ENCODE data around the gene TRMT1.

TRMT1 gene

DNA sequence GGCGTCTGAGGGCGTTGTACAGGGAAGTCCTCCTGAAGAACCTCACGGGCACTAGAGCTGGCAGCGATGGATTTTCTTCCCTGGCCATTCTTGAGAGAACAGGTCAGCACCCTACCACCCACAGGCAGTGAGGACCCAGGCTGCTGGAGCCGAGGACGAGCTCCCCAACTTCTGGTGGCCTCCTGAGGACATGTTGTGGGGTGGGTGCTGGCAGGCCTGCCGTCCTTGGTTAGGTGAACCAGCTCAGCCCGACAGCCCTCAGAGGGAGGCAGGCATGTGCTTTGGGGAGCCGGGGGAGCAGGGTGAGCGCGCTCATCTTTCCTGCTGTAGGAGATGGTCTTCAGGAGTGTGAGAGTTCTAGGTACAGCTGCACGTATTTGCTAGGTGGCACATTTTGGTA is 29.2 kb downstream of the TRMT1 start:
- TF ChIP-seq YY1 (IDR thresholded peaks at IDR 0.05; ENCODE audit: low read depth) (no peak), TEAD4 (IDR thresholded peaks at IDR 0.05) (no peak), CEBPB (IDR thresholded peaks at IDR 0.05) (no peak), CREB1 (IDR thresholded peaks at IDR 0.05; ENCODE audit: low read depth) (no peak), FOXM1 (IDR thresholded peaks at IDR 0.05; ENCODE audit: borderline replicate concordance, low read depth) (no peak), TCF12 (IDR thresholded peaks at IDR 0.05; ENCODE audit: low read depth) (no peak), EP300 (IDR thresholded peaks at IDR 0.05; ENCODE audit: borderline replicate concordance) (no peak), EGR1 (IDR thresholded peaks at IDR 0.05) (no peak), NFIC (IDR thresholded peaks at IDR 0.05) (no peak), ZBTB7A (IDR thresholded peaks at IDR 0.05; ENCODE audit: low read depth) (no peak)
- TF ChIP-seq, protein P1, sequence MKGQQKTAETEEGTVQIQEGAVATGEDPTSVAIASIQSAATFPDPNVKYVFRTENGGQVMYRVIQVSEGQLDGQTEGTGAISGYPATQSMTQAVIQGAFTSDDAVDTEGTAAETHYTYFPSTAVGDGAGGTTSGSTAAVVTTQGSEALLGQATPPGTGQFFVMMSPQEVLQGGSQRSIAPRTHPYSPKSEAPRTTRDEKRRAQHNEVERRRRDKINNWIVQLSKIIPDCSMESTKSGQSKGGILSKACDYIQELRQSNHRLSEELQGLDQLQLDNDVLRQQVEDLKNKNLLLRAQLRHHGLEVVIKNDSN (IDR thresholded peaks at IDR 0.05), result no peak
- TF ChIP-seq, protein P2, sequence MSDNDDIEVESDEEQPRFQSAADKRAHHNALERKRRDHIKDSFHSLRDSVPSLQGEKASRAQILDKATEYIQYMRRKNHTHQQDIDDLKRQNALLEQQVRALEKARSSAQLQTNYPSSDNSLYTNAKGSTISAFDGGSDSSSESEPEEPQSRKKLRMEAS (IDR thresholded peaks at IDR 0.05), result no peak

DNA sequence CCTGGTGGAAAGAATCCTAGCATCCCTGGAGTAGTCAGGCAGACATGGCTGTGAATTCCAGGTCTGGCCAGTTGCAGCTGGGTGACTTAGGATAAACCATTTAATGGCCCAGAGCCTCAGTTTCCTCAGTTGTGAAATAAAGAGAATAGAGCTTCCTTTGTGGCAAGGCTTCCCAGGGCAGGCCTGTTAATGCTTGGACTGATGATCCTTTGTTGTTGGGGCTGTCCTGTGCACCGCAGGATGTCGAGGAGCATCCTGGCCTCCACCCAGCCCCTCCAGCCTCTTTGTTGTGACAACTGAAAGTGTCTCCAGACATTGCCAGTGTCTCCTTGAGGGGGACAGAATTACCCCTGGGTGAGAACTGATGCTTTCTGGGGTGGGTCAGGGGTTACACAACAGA is 30.2 kb downstream of the TRMT1 start:
- TF ChIP-seq NFIC (IDR thresholded peaks at IDR 0.05) (no peak), TAF1 (IDR thresholded peaks at IDR 0.05; ENCODE audit: low read depth) (no peak), EP300 (IDR thresholded peaks at IDR 0.05; ENCODE audit: borderline replicate concordance) (no peak), ZBTB7A (IDR thresholded peaks at IDR 0.05; ENCODE audit: low read depth) (no peak), CEBPB (IDR thresholded peaks at IDR 0.05) (no peak), EGR1 (IDR thresholded peaks at IDR 0.05) (no peak), FOXM1 (IDR thresholded peaks at IDR 0.05; ENCODE audit: borderline replicate concordance, low read depth) (no peak), TCF12 (IDR thresholded peaks at IDR 0.05; ENCODE audit: low read depth) (no peak), CREB1 (IDR thresholded peaks at IDR 0.05; ENCODE audit: low read depth) (no peak), TEAD4 (IDR thresholded peaks at IDR 0.05) (no peak), YY1 (IDR thresholded peaks at IDR 0.05; ENCODE audit: low read depth) (no peak), RAD21 (IDR thresholded peaks at IDR 0.05; ENCODE audit: low read depth) (no peak)
- TF ChIP-seq, protein P3, sequence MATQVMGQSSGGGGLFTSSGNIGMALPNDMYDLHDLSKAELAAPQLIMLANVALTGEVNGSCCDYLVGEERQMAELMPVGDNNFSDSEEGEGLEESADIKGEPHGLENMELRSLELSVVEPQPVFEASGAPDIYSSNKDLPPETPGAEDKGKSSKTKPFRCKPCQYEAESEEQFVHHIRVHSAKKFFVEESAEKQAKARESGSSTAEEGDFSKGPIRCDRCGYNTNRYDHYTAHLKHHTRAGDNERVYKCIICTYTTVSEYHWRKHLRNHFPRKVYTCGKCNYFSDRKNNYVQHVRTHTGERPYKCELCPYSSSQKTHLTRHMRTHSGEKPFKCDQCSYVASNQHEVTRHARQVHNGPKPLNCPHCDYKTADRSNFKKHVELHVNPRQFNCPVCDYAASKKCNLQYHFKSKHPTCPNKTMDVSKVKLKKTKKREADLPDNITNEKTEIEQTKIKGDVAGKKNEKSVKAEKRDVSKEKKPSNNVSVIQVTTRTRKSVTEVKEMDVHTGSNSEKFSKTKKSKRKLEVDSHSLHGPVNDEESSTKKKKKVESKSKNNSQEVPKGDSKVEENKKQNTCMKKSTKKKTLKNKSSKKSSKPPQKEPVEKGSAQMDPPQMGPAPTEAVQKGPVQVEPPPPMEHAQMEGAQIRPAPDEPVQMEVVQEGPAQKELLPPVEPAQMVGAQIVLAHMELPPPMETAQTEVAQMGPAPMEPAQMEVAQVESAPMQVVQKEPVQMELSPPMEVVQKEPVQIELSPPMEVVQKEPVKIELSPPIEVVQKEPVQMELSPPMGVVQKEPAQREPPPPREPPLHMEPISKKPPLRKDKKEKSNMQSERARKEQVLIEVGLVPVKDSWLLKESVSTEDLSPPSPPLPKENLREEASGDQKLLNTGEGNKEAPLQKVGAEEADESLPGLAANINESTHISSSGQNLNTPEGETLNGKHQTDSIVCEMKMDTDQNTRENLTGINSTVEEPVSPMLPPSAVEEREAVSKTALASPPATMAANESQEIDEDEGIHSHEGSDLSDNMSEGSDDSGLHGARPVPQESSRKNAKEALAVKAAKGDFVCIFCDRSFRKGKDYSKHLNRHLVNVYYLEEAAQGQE (IDR thresholded peaks at IDR 0.05; ENCODE audit: low read depth), result no peak
- TF ChIP-seq, protein P1 (IDR thresholded peaks at IDR 0.05), result no peak
- TF ChIP-seq, protein P2 (IDR thresholded peaks at IDR 0.05), result no peak

DNA sequence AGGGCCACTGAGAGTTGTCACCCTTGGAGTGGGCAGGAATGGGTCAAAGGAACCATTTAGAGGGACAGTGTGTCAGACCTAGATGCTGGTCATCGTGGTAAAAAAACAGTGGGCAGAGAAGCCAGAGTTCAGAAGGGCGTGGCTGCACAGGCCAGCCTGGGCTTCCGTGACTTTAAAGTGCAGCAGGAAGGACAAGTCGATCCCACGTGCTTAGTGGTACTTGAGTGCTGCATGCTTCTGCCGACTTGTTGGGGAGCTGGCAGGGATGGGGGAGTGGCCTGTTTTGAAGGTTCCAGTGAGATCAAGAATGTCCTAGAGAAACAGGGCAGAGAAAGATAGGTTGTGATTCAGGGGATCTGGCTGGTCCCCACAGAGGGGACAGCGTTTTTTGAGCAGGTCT is 30.9 kb downstream of the TRMT1 start:
- no peak for TF ChIP-seq NFIC (IDR thresholded peaks at IDR 0.05)
- TF ChIP-seq, protein P2 (IDR thresholded peaks at IDR 0.05), result 0 out of 2 replicates have a peak, but pooled peaks have one; percentile 26

DNA sequence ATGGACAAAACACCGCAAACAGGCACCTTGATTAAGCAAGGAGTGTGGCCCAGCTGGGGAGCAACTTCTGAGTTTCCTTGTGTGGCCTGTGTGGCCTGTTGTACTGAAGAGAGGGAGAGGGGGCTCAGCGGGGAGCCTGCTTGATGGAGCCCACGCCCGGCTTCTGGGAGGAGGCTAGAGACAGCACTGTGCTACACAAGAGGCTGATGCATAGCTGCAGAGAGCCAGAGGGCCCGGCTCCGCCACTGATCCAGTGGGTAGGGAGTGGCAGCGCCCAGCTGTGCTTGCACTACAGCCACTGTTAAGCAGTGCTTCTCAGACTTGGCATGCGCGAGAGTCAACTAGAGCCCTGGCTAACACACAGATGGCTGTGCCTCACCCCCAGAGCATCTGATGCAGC is 32.9 kb downstream of the TRMT1 start:
- TF ChIP-seq EP300 (IDR thresholded peaks at IDR 0.05; ENCODE audit: borderline replicate concordance), result no peak
- no peak for TF ChIP-seq NFIC (IDR thresholded peaks at IDR 0.05)
- TF ChIP-seq FOXM1 (IDR thresholded peaks at IDR 0.05; ENCODE audit: borderline replicate concordance, low read depth), result no peak
- no peak for TF ChIP-seq ZBTB7A (IDR thresholded peaks at IDR 0.05; ENCODE audit: low read depth)

DNA sequence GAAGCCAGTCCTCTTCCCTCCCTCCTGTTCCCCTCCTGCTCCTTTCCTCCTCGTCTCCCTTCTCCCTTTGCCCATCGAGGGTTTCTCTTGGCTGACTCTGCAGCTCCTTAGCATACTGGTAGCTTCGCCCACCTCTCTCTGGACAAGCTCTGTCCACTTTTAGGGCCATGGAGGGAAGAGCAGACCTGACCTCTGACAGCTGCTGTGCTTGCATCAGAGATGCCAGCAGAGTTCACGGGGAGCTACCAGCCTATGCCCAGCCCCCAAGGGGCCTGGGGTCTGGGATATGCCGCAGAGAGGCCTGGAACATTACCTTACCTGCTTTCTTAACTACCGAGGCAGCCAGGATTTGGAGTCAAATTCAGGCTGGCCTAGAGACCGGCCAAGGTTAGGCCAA is 33.5 kb downstream of the TRMT1 start:
- no peak for TF ChIP-seq EP300 (IDR thresholded peaks at IDR 0.05; ENCODE audit: borderline replicate concordance)
- TF ChIP-seq EGR1 (IDR thresholded peaks at IDR 0.05), result no peak
- TF ChIP-seq NFIC (IDR thresholded peaks at IDR 0.05), result no peak
- no peak for TF ChIP-seq YY1 (IDR thresholded peaks at IDR 0.05; ENCODE audit: low read depth)
- no peak for TF ChIP-seq ZBTB7A (IDR thresholded peaks at IDR 0.05; ENCODE audit: low read depth)
- no peak for TF ChIP-seq FOXM1 (IDR thresholded peaks at IDR 0.05; ENCODE audit: borderline replicate concordance, low read depth)
- TF ChIP-seq, protein P2 (IDR thresholded peaks at IDR 0.05), result no peak
- TF ChIP-seq TEAD4 (IDR thresholded peaks at IDR 0.05), result no peak
- TF ChIP-seq RAD21 (IDR thresholded peaks at IDR 0.05; ENCODE audit: low read depth), result no peak
- TF ChIP-seq TAF1 (IDR thresholded peaks at IDR 0.05; ENCODE audit: low read depth), result no peak
- TF ChIP-seq, protein P1 (IDR thresholded peaks at IDR 0.05), result no peak
- no peak for TF ChIP-seq CEBPB (IDR thresholded peaks at IDR 0.05)
- TF ChIP-seq, protein P3 (IDR thresholded peaks at IDR 0.05; ENCODE audit: low read depth), result no peak
- TF ChIP-seq TCF12 (IDR thresholded peaks at IDR 0.05; ENCODE audit: low read depth), result no peak
- TF ChIP-seq CREB1 (IDR thresholded peaks at IDR 0.05; ENCODE audit: low read depth), result no peak

Measured in Ishikawa (cell line).